Dedifferentiated amniotic fluid mesenchymal stem cell (primary cell): ENCODE results near the gene GOPC.
"Not testable (repeated sequence)": the region's sequence is repeated elsewhere in the genome, so short reads cannot be mapped to it uniquely, and the experiment has no call there.

Experiments used
- DNase-seq: peaks from one replicate; pipeline ENCODE4 v3.0.0-alpha.2; 2016; ENCODE audit errors: extremely low spot score

GOPC gene

GRCh38 chr6:117602151-117602898, at the start of gene GOPC:
Gene GOPC, minus strand, starts transcription at chr6:117602511. Its CDS starts 223 bp downstream, at chr6:117602288.
- peak; percentile 98 for DNase-seq

- DNase-seq, result not testable (repeated sequence)
These were observed 49.7 kb upstream of the GOPC start for GRCh38 chr6:117651984-117652383.

- DNase-seq, result no peak
These were observed 40.7 kb upstream of the GOPC start for GRCh38 chr6:117642976-117643375.

GRCh38 chr6:117637770-117638169, 35.5 kb upstream of the GOPC start:
- no peak for DNase-seq

GRCh38 chr6:117629119-117629660, 26.9 kb upstream of the GOPC start:
- no peak for DNase-seq

GRCh38 chr6:117627533-117627932, 25.2 kb upstream of the GOPC start:
- no peak for DNase-seq

- no peak for DNase-seq
These were observed 22.7 kb upstream of the GOPC start for GRCh38 chr6:117624869-117625481.

- DNase-seq, result no peak
These were observed 16.9 kb upstream of the GOPC start for GRCh38 chr6:117619178-117619577.

- DNase-seq, result no peak
These were observed 15.1 kb upstream of the GOPC start for GRCh38 chr6:117617210-117618035.

GRCh38 chr6:117616391-117617209, 14.3 kb upstream of the GOPC start:
- DNase-seq, result no peak

- DNase-seq, result no peak
These were observed 13.6 kb upstream of the GOPC start for GRCh38 chr6:117615750-117616390.

- peak; percentile 24 for DNase-seq
These were observed 11.7 kb upstream of the GOPC start for GRCh38 chr6:117613920-117614560.

GRCh38 chr6:117607511-117607910, 5.2 kb upstream of the GOPC start:
- DNase-seq, result no peak

- peak; percentile 70 for DNase-seq
These were observed 3.0 kb upstream of the GOPC start for GRCh38 chr6:117605169-117605826.

- no peak for DNase-seq
These were observed 1.5 kb upstream of the GOPC start for GRCh38 chr6:117603821-117604220.

GRCh38 chr6:117602899-117603588, 733 bp upstream of the GOPC start:
- DNase-seq, result no peak

- DNase-seq, result no peak
These were observed 530 bp downstream of the GOPC start for GRCh38 chr6:117601811-117602150.

GRCh38 chr6:117600008-117600743, 2.1 kb downstream of the GOPC start:
- DNase-seq, result no peak

- no peak for DNase-seq
These were observed 4.6 kb downstream of the GOPC start for GRCh38 chr6:117597755-117598154.
